Measurements from ENCODE around the gene SERGEF.

Gene SERGEF

DNA sequence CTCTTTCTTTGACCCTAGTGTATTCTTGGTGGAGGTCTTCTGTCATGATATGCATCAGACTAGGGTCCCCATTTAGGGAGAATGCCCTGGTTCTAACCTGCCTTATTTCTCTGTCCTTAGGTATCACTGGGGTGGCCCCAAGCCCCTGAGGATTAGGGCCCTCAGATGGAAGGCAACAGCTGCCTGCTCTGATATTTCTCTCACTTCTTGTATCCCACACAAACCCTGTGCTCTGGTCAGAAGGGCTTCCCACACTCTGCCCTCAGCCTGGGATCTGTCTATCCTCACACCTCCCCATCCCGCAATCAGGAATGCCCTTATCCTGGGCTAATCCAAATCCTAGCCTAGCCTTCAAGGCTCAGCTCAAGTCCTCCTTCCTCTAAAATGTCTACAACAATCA lies 202.8 kb downstream of the SERGEF start:
- no peak for DNase-seq

DNA sequence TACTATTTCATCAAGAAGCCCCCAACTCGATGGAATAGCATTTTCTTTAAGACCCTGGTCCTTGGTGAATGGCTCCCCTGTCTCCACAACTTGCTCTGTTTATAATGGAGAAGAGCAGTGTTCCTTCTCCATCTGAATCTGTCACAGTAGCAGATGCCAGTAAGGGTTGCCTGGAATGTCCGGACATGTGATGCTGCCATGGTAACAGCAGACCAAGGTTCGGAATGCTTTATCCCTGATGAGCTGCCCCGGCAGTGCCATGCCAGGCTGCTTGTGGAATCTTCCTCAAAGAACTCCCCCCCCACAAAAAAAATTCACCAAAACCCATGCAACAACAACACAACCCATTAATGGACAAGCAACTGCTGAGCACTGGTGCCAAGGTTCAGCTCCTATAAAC lies 205.8 kb downstream of the SERGEF start:
- DNase-seq, result no peak

DNA sequence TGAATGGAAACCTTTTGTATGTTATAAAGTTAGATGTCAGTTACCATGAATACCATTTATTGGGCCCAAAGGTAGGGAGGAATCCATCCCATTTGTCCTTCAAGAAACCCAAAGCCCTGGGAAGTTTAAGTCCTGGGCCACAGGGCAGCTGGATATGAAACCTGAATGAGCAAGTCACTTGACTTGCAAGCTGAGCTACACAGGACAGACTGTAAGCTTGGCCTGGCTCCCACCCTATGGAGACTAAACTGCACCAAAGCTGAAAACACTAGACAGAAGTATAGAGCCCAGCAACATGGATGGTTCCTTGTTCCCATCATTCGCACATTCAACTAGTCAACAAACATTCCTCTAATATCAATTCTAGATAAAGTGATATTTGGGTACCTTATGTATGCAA lies 207.0 kb downstream of the SERGEF start:
- no peak for DNase-seq

DNA sequence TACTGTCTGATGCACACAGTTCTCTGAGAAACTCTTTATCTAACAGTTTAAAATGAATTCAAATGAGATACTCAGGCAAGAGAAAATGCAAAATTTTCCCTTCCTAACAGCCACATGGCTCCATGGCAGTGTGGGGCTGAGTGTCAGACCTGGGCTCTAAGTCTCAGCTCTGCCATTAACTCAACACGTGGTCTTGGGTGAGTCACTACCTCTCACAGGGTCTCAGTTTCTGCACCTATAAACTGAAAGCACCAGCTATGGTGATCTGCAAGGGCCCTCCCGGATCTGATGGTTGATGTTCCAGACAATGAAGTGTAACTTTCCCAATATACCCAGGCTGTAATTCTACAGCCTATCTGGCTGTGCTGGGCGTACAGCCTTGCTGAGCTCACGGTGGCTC lies 207.8 kb downstream of the SERGEF start:
- no peak for DNase-seq

DNA sequence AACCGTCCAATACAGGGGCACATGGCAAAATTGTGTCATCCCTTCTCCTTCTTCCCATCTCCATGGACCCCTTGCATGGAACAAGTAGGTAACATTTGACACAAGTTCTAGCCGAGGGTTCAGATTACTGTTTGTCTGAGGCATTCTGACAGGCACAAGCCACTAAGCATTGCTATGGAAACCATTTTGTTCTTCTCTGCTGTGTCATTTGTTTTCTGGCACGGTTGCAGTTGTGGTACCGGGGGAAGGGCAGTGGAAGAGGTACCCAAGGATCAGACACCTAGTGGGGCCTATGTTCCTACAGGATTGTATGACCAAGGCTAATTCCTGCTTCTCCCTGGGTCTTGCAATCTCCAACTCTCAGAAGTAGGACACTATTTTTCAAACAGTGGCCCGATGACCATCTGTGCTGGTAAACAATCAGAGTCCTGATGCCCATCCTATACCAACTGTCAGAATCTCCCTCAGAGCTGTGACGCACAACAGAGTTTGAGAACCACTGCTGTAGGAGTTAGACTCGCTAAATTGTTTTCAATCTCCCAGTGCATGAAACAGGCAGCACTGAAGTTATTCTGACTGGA lies 209.0 kb downstream of the SERGEF start:
- DNase-seq, result peak; percentile 32

DNA sequence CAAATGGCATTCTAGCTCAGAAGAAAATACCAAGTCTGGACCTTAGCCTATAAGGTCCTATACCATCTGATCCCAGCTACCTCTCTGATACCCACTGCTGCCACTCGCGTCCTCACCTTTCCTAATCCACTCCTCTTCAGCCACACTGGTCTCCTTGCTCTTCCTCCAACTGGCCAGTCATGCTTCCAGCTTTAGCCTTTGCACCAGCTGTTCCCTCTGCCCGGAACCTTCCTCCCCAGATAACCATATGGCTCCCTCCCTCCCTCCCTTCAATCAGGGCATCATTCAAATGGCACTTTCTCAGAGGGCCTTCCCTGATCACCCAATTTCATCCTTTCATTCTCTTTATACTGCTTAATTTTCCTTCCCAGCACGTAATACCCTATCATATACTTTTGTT lies 210.4 kb downstream of the SERGEF start:
- peak; percentile 37 for DNase-seq

DNA sequence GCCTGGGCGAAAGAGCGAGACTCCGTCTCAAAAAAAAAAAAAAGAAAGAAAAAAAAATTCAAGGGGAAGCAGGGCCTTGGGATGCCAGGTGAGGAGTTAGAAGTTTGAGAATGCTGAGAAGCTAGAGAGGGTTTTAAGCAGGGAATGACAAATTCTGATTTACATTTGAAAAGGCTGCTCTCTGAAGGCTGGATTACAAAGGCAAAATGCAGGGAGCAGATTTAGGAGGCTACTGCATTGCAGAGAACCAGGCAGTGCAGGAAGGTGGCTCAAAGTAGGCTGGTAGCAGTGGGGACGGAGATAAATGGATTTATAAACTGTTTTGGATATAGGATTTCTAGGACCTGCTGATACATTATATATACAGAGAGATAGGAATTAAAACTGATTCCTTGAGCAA lies 211.7 kb downstream of the SERGEF start:
- no peak for DNase-seq

DNA sequence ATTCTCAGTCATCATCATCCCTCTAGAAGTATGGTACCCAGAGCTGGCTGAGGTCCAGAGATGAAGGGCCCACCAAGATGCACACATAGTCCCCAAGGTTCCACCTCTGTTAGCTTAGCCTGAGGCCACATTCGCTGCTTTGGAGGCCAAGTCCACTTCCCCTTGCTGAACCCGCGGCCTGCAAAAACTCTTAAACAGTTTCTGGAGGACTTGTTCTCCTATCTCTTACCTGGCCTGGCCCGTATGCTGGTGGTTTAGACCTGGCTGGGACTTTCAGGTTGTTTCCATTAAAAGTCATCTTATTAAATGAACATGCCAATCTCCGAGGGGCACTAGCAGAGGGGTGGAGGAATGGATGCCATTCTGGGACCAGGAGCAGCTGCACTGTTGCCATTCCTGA lies 213.7 kb downstream of the SERGEF start:
- DNase-seq, result no peak

DNA sequence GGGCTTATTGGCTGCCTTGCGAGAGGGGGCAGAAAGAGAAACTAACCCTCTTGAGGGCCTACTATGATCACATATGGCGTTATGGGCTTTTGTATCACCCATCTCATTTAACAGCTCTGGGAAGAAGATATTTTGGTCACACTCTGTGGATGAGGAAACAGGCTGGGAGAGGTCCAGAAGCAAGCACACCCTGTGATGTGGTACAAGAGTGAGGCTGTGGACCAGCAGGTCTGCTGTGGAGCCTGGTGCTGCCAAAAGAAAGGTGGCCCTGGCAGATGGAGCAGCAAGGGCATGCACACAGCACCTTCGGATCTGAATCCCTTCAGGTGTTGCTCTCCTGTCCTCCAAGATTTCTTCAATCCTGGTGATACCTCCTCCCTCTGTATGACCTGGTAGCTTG lies 214.1 kb downstream of the SERGEF start:
- no peak for DNase-seq

DNA sequence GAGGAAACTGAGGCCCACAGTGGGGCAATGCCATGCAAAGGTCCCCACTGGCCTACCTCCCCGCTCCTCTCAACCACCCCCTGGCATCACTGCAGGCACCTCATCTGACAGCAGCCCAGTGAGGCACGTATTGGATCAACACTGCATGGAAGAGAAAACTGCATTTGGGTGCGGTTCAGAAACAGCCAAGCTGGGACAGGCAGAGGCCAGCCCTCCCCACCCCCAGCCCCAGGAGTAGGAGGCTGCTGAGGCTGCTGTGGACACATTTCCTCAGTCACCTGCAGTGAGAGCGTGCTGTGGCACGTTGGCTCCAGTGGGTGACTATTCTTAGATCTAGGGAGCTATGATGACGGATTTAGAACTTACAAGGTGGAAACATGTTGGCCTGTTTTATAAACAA lies 214.6 kb downstream of the SERGEF start:
- no peak for DNase-seq

DNA sequence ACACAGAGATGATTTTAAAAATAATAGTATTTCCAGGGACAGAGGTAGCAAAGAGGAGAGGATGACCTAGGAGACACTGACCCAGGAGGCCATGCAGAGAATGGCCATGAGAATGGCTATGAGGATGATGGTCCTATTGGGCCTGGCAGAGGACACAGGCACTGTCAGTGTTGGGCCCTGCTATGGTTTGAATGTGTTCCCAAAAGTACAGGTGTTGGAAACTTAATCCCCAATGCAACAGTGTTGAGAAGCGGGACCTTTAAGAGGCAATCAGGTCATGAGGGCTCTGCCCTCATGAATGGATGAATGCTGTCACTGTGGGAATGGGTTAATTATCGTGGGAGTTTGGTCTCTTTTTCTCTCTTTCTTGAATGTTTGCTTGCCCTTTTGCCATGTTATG lies 216.7 kb downstream of the SERGEF start:
- DNase-seq, result no peak

DNA sequence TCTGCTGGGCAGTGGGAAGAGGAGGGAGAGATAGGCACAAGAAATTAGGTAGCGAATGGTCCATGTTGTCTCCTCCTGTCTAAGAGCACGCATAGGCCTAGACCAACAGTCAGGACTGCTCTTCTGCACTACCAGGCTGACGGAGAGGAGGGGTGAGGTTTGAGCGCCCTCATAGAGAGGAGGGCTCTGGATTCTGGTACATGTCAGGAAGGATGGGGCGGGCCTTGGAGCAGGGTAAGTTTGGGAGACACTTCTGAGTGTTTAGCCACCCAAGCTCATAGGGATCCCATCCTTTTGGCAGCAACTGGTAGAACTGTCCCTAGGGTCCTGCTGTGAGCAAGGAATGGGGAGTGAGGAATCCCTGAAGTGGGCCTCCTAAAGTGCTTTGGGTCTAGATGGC lies 217.9 kb downstream of the SERGEF start:
- no peak for DNase-seq

DNA sequence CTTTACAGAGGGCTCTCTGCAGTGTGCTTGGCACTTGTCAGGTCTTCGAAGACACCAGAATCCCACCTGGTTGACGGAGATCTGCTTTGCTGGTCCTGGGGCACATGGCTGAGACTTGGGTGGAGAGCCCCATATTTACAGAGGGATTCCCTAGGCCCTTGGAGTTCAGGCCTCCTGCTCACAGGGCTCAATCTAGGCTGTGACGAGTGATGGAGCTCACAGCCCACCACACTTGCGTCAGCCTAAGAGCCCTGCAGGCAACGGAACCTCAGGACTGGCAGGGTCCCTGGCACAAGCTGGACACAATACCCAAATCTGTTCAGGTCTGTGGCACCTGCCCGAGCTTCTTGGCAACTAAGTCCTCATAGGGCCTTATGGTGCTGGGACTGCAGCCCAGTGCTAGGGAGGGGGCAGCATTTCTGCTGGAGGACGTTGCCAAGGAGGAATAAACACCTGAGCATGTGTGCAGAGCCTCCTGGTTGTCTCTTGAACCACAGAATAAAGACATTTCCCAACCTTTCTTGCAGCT lies 219.1 kb downstream of the SERGEF start:
- no peak for DNase-seq

DNA sequence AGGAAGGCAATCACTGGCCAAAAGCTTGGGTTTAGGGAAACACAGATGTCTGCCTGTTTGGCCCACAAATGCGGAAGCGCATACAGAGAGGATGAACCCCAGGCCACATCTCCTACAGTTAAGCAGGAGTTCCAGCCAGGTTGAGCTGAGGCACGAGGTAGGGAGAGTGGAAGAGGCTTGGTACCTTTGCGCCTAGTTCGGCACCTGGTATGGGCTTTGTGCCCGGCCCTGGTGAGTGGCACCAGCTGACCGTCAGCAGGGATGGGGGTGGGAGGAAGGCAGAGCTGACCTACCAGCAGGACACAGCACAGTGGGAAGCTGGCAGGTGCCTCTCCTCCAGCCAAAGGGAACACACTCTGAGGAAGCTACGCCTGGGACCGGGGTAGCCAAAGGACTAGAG lies 220.7 kb downstream of the SERGEF start:
- no peak for DNase-seq

DNA sequence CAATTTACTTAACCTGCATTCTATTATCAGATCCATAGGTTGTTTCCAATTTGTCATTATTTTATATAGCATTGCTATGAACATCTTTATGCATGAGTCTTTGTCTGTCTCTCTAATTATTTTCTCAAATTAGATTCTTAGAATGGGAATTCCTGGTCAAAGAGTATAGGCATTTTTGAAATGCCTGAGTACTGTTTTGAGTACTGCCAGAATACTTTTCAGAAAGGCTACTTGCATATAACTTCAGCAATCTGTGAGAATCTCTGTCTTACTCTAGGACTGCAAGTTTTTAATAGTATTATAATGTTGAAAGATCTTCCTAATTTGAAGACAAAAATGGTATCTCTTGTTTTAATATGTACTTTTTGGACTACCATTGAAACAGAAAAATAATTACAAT lies 221.7 kb downstream of the SERGEF start:
- no peak for DNase-seq

DNA sequence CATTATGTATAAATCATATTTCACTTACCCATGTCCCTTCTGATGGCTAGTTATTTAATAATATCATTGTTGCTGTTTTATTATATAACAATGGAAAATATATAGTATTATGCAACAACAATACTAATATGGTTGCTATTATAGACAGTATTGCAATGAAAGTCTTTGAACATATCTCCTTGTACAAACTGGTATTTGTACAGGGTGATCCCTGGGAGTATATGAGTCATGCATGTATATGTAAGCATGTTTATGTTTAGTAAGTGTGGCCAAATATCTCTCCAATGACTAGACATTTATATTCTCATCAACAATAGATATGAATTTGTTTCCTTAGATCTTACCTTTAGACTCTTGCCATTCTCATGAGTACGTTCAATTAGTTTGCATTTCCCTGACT lies 222.4 kb downstream of the SERGEF start:
- no peak for DNase-seq

DNA sequence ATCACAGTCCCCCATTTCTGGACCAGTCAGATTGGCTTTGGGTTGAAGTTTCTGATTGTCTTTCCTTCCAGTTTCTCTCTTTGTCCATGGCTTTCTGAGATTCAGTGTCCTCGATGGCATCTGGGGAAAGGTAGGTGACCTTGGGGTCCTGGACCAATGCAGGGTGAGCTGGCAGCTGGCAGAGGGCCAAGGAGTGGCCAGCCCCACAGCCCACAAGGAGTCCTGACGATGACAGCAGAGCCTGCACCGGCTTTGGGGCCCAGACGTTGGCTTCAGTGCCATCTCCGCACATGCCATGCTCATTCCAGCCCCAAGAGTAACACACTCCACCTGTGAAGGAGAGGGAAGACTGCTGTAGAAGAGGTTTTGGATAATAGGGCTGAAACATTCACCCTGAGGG lies 224.8 kb downstream of the SERGEF start:
- no peak for DNase-seq

DNA sequence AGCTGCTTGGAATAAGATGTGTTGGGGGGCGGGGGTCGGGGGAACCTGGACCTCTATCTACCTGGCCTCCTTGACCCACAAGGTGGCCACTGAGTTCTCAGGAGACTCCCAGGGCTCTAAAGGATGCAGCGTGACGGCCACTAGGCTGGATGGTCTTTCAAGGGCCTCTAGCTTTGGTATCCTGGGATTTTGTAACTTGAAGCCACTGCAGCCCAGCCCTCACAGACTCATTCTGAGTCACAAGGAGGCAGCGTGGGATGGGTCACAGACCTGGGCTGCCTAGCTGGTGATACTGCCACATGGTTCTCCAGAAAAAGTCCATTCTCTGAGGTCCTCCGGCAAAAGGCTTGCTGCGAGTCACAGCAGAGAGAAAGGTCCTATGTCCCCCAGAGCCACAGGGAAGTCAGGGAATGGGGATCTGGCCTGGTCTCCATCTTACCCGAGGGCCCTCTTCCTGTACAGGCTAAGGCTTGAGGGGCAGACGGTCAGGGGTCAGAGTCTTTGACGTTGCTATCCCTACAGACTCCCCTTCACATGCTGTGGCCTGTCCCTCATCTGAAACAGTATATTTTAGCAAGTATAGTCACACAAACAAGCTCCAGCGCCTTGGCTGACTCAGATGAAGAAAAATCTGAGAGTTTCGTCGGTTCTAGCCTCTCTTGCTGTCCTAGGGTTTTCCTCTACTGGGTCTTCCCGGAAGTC lies 225.9 kb downstream of the SERGEF start:
- no peak for DNase-seq

DNA sequence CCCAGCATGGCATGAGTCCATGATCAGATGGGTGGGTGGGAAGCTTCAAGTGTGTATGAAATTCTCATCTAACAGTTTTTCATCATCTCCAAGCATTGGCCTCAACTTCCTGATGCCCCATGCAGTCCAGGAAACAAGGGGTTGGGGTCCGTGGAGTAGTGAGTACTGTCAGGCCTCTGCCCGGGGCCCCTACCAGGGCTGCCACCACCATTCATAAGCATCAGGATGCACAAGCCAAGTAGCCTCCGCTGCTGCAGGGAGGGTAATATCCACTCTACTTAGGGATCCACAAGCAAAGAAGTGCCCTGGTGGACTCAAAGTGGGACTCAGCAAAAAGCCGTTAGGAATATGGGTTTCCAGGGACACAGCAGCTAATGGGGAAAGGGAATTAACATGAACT lies 229.0 kb downstream of the SERGEF start:
- no peak for DNase-seq

DNA sequence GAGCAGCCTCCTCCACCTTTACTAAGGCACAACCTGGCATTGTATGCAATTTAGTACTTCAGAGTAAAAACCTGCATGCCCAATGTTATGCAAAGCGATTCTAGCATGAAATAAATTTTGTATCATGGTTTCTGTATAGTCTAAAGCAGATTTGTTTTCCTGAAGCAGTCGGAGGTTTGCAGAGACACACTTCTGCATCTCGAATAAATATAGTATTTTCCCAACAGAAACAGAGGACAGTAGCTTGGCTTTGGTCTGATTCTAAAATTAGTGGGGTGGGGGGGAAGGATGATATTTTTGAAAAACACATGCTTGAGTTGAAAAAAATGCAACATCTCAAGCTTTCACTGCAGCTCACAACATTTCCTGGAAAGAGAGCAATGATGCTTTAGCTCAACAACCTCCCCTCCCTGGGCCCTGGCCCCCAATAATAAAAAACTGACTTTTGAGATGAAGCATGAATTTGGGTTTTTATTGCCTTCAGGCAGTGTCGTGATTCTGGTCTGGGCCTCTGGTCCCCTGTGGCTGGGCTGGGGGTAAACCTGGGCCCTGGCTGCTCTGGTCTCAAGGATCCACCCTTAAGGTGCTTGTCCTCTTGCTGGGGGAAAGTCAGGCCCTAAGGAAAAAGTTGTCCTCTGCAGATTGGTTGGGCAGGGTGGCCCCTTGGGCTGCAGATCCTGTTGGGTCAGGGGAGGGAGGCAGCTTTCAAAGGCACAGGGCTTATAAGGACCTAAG lies 230.1 kb downstream of the SERGEF start:
- DNase-seq, result no peak

DNA sequence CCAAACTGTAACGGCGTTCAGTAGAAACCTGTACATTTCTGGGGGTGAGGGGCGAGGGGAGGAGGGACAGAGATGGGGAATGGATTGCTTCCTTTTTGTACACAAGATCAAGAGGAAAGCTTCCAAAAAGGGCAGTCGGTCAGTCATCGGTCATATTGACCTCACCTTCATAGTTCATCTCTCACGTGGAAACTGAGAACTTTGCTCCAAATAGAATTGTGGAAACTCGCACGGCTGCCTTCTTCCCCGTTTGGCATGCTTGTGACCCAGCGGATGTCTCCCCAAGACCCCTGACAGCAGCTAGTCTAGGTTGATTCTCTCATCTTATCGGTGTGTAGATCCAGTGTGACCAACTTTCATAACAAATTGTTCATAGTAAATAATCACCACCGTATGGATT lies 230.7 kb downstream of the SERGEF start:
- DNase-seq, result no peak

DNA sequence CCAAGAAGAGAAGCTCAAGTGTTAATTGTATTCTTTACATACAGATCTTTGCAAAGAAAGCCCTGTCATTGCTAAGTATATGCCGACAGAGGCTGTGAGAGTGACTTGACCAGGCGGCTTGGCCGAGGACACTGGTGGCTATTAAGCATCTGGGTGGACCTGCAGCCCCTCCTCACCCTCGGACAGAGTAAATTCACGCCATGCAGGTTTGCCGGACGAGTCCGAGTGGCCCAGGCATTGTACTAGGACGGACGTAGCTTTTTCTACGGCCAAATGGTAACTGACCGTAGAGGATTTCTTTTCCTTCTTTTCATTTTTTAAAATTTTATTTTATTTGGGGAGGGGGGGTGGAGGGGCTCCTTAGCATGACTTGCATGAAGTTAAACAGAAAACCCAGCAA lies 231.2 kb downstream of the SERGEF start:
- DNase-seq, result no peak

DNA sequence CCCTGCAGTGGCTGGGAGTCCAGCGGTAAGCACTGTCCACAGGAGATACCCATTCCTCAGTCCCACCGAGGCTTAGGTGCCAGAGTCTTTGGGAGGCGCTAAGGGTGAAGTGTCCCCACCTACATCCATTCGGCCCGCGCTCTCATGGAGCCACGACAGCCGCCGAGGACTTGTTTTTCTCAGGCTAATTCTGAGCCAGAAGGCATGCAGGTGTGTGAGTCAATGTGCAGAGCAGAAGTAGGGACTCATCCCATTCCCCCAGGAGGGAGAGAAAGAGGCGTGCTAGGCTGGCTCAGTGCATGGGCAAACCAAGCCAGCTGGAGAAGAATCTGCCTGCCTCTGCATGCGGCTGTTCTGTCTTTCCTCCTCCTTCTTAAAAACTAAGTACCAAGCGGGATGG lies 231.6 kb downstream of the SERGEF start:
- no peak for DNase-seq

DNA sequence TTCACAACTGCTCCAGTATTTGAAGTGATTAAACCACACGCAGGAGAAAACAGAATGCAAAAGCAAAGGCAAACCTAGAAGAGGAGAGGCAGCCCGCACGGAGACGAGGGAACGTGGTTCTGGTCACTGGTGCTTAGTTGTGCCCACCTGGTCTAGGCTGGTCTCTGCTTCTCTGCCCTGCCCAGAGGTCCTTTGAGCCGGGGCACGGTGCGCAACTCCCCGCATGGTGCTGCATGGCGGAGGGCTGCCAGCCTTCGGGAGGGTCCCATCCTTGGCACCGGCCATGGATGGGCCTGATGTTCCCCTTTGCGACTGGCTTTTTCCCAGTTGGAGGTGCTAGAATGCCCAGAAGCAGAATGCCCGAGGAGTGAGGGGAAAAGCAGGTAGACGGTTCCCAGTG lies 232.2 kb downstream of the SERGEF start:
- no peak for DNase-seq

Measured in islet precursor cell (in vitro differentiated cells).